ENCODE data around the gene OSBPL10. TPM values are rescaled to one million over a fixed set of nuclear protein-coding genes. Genes with fewer than 3 reads are reported as not detected.

Gene OSBPL10
- total and polyA plus RNA-seq, 2 donors (not counting 1 experiment from before 2014, with no cell fraction given), result 7.1 to 7.5 TPM

GRCh38 chr3:31709005-31709404, 272.1 kb downstream of the OSBPL10 start:
- no peaks in the 10 kb centered on the region for H3K27me3 ChIP-seq (ENCODE audit: control insufficient read depth, insufficient read depth, low read length)
- no peak overlapping the region for H2AFZ ChIP-seq (ENCODE audit: low read length)
- no peak overlapping the region for H3K4me2 ChIP-seq (ENCODE audit: extremely low read depth, insufficient read depth, low read length)
- H3K79me2 ChIP-seq (ENCODE audit: control insufficient read depth, insufficient read depth, low read length), result no peaks in the 10 kb centered on the region
- peaks cover 3% of the 10 kb centered on the region for H3K4me1 ChIP-seq (ENCODE audit: control insufficient read depth, extremely low read depth, insufficient read depth, low read length)
- DNase-seq (ENCODE audit: low read depth in 2 of 2), result peak in 1 of 2 donors; percentile 14
- no peak overlapping the region for H3K27ac ChIP-seq (ENCODE audit: insufficient read depth, low read length)
- H4K20me1 ChIP-seq (ENCODE audit: control insufficient read depth, extremely low read depth, insufficient read depth, low read length), result no peaks in the 10 kb centered on the region
- H3K36me3 ChIP-seq (ENCODE audit: control insufficient read depth, insufficient read depth, low read length), result no peaks in the 10 kb centered on the region
- TF ChIP-seq CTCF (conservative IDR thresholded peaks at IDR 0.05 in 1 of 2, IDR thresholded peaks at IDR 0.05 in 1 of 2; ENCODE audit: low read depth in 1 of 2, low read length in 2 of 2), result no peak
- TF ChIP-seq EZH2 (IDR thresholded peaks at IDR 0.05; ENCODE audit: low read length, missing control alignments), result no peak
- H3K4me3 ChIP-seq (replicated peaks in 1 of 4; ENCODE audit: control extremely low read depth in 1 of 4, insufficient read depth in 1 of 4, low read depth in 3 of 4, low read length in 4 of 4), result no peak overlapping the region
- no peak overlapping the region for H3K9ac ChIP-seq (ENCODE audit: insufficient read depth, low read length)
- H3K9me3 ChIP-seq (ENCODE audit: control insufficient read depth, insufficient read depth, low read depth, low read length), result no peaks in the 10 kb centered on the region

GRCh38 chr3:31707286-31707685, 273.8 kb downstream of the OSBPL10 start:
- no peak overlapping the region for H3K9ac ChIP-seq (ENCODE audit: insufficient read depth, low read length)
- H3K4me1 ChIP-seq (ENCODE audit: control insufficient read depth, extremely low read depth, insufficient read depth, low read length), result peaks cover 3% of the 10 kb centered on the region
- no peak overlapping the region for H2AFZ ChIP-seq (ENCODE audit: low read length)
- no peak overlapping the region for H3K27ac ChIP-seq (ENCODE audit: insufficient read depth, low read length)
- no peaks in the 10 kb centered on the region for H3K9me3 ChIP-seq (ENCODE audit: control insufficient read depth, insufficient read depth, low read depth, low read length)
- no peaks in the 10 kb centered on the region for H4K20me1 ChIP-seq (ENCODE audit: control insufficient read depth, extremely low read depth, insufficient read depth, low read length)
- H3K36me3 ChIP-seq (ENCODE audit: control insufficient read depth, insufficient read depth, low read length), result no peaks in the 10 kb centered on the region
- TF ChIP-seq EZH2 (IDR thresholded peaks at IDR 0.05; ENCODE audit: low read length, missing control alignments) (no peak), CTCF (conservative IDR thresholded peaks at IDR 0.05 in 1 of 2, IDR thresholded peaks at IDR 0.05 in 1 of 2; ENCODE audit: low read depth in 1 of 2, low read length in 2 of 2) (no peak)
- H3K4me2 ChIP-seq (ENCODE audit: extremely low read depth, insufficient read depth, low read length), result no peak overlapping the region
- H3K79me2 ChIP-seq (ENCODE audit: control insufficient read depth, insufficient read depth, low read length), result no peaks in the 10 kb centered on the region
- H3K4me3 ChIP-seq (replicated peaks in 1 of 4; ENCODE audit: control extremely low read depth in 1 of 4, insufficient read depth in 1 of 4, low read depth in 3 of 4, low read length in 4 of 4), result no peak overlapping the region
- no peaks in the 10 kb centered on the region for H3K27me3 ChIP-seq (ENCODE audit: control insufficient read depth, insufficient read depth, low read length)
- no peak for DNase-seq (ENCODE audit: low read depth in 2 of 2)

GRCh38 chr3:31705736-31706135, 275.3 kb downstream of the OSBPL10 start:
- Histone ChIP-seq H3K36me3 (ENCODE audit: control insufficient read depth, insufficient read depth, low read length) (no peaks in the 10 kb centered on the region), H3K9me3 (ENCODE audit: control insufficient read depth, insufficient read depth, low read depth, low read length) (no peaks in the 10 kb centered on the region), H3K4me3 (replicated peaks in 1 of 4; ENCODE audit: control extremely low read depth in 1 of 4, insufficient read depth in 1 of 4, low read depth in 3 of 4, low read length in 4 of 4) (no peak overlapping the region), H3K27ac (ENCODE audit: insufficient read depth, low read length) (no peak overlapping the region), H3K4me2 (ENCODE audit: extremely low read depth, insufficient read depth, low read length) (no peak overlapping the region), H3K9ac (ENCODE audit: insufficient read depth, low read length) (no peak overlapping the region), H3K27me3 (ENCODE audit: control insufficient read depth, insufficient read depth, low read length) (no peaks in the 10 kb centered on the region), H3K79me2 (ENCODE audit: control insufficient read depth, insufficient read depth, low read length) (no peaks in the 10 kb centered on the region), H4K20me1 (ENCODE audit: control insufficient read depth, extremely low read depth, insufficient read depth, low read length) (no peaks in the 10 kb centered on the region), H2AFZ (ENCODE audit: low read length) (no peak overlapping the region), H3K4me1 (ENCODE audit: control insufficient read depth, extremely low read depth, insufficient read depth, low read length) (peaks cover 3% of the 10 kb centered on the region)
- TF ChIP-seq CTCF (conservative IDR thresholded peaks at IDR 0.05 in 1 of 2, IDR thresholded peaks at IDR 0.05 in 1 of 2; ENCODE audit: low read depth in 1 of 2, low read length in 2 of 2) (no peak), EZH2 (IDR thresholded peaks at IDR 0.05; ENCODE audit: low read length, missing control alignments) (no peak)
- DNase-seq (ENCODE audit: low read depth in 2 of 2), result peak; percentile 17 to 47

Data from fibroblast of lung (primary cell).